DMS53 treated with DMSO at 0.1 percent for 48 hours (cell line): ENCODE measurements around the gene SENP1.
"Not testable (repeated sequence)": the region's sequence is repeated elsewhere in the genome, so short reads cannot be mapped to it uniquely, and the experiment has no call there.

Experiments used
- DNase-seq: peaks from one replicate; lab custom pipeline; 2025; ENCODE audit not compliant: unreplicated experiment; lab: John Stamatoyannopoulos, UW

The SENP1 gene

DNA sequence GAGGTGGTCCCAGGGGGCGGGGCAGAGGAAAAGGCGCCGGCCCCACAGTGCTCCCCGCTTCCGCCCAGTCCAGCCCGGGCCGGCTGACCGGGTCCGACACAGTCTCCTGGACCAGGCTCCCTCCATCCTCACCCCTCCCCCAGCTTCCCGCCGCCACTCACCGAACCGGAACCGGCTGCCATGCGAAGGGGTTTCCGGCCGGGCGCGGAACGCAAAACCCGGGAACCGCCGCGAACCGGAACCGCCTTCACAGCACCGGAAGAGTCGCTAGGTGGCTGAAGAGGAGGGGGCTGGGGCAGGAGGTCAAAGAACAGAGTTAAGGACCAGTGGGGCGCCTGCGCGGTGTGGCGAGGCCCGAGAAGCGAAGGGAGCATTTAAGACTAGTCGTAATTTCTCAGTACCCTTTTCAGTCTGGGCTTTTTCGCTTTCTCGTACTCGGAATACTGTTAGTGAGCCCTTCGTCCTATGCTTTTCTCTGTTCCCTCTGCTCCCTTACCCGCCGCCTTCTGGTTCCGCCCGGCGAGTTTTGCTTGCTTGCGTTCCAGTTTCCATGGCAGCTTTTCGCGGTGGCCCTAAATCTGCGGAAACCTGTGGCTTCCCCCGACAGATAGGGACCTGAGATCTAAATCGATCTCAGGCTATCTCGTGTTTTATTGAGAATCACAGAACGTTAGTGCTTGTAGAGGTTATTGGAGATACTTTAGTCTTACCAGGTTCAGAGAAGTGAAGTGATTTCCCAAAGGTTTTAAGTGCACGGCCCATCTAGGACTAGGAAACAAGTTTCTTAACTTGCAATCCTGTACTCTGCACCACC lies at the start of gene SENP1:
Gene SENP1 (minus strand): TSS at position 213 of the 814 bp plus-strand sequence. CDS start 4,607 bp downstream, outside the sequence.
- DNase-seq = peak; percentile 97

DNA sequence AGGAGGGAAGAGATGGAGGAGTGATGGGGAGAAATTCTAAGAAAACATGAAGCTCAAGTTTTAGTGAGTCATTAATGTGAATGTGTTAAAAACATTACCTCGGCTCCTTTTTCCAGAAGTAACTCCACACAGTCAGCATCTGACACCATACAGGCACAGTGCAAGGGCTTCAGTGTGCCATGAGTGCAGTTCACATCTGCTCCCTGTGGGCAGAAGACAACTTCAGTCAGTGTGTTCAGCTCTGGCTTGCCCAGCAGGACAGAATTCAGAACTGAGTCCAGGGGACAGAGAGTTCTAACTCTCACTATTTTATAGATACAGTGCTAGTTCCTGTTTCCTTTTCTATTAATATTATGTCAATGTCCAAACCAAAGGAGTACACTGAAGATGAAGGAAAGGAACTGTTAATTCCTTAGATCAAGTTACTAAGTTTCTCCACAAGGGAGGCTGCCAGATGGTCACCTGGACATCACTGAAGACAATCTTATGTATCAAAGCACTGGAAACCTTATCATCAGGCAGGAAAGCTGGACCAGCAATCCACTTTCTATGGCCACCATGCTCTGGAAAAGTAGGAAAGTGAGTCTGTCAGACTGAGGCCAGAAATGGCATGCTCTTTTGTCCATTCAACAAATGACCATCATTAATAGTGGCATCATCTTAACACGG lies 45.4 kb upstream of the SENP1 start:
- no peak for DNase-seq

DNA sequence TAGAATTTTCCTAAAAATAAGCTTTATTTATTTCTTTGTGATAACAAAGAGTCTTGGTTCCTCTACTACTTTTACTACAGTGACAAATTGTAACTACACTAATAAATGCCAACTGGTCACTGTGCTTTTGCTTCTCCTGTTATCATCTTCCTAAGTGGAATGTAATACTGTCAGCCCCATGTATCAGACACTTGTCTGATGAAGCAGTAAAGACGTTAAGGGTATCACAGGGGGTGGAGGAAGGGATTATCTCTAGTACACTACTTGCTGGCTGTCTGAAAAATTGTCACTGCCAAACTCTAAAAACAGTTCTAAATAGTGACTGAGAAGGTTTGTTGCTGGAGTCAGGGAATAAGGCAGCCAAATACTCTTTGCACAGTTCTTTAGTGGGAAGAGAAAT lies 40.1 kb upstream of the SENP1 start:
- no peak for DNase-seq

DNA sequence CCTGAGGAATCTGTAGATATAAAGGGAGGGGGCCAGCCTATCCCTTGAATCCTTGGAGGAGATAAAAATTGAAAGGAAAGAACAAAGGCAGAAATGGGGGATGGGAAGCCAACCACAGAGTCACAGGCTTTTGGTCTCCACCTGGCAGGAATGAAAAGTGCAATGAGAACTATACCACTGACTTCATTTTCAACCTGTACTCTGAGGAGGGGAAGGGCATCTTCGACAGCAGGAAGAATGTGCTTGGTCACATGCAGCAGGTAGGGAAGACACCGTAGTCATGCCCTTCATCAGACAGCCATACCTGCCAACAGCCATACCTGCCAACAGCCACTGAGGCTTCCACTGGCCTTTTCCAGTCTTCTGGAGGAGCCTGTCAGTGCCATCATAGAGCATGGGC lies 38.0 kb upstream of the SENP1 start:
- no peak for DNase-seq

DNA sequence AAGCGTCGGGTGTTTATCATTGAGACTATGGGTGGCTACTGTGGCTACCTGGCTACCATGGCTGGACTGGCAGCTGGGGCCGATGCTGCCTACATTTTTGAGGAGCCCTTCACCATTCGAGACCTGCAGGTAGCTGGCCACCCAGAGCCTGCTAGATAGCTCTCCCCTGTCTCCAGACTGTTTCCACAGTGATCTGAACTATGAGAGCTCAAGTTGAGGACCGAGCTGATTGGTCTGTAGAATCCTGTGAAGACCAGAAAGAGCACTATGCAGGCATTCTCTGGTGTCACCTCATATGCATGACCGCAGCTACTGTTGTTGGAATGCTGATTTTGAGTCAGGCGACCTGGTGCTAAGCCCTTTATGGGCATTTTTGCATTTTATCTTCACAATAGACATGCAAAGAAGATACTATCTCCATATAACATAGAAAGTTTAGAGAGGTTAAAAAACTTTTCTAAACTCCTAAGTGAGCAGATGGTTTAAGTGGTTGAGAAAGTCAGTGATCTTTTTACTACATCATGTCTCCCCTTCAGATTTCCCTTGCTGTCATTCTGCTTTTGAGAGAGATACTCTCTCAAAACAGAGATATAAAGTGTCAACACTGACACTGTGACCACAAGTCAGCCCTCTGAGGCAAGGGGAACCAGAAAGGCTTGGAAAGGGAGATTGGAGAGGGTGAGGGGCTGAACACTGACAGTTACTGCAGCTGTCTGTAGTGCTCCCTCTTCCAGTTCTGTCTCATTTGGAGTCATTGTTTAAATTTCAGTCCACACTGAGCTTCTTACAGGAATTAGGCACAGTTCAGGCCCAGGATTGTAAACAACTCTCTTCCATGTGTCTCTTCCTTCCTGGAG lies 37.2 kb upstream of the SENP1 start:
- DNase-seq = no peak

DNA sequence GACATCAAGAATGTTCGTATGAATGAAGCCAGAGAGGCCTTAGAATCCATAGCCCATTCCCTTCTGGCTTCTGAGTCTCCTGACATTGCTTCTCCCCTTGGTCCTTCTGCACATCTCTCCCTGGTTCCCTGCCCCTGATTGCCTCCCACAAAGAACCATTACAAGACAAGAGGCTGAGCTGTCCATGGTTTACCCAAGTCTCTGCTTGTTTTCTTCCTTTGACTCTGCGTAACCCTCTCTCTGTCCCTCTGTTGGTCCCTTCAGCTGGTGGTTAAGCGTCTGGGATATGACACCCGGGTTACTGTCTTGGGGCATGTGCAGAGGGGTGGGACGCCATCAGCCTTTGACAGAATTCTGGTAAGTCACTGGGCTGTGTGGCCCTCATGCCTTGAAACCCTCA lies 29.1 kb upstream of the SENP1 start:
- no peak for DNase-seq

DNA sequence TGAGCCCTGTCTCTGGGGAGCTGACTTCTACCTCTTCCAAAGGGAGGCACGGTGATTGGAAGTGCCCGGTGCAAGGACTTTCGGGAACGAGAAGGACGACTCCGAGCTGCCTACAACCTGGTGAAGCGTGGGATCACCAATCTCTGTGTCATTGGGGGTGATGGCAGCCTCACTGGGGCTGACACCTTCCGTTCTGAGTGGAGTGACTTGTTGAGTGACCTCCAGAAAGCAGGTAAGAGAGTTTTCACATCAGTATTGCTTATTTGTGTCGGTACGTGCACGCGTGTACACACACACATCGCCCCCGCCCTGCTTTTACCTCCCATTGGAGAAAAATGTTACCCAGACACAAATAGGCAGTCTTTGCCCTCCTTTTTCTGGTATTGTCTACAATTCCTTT lies 26.9 kb upstream of the SENP1 start:
- DNase-seq = no peak

DNA sequence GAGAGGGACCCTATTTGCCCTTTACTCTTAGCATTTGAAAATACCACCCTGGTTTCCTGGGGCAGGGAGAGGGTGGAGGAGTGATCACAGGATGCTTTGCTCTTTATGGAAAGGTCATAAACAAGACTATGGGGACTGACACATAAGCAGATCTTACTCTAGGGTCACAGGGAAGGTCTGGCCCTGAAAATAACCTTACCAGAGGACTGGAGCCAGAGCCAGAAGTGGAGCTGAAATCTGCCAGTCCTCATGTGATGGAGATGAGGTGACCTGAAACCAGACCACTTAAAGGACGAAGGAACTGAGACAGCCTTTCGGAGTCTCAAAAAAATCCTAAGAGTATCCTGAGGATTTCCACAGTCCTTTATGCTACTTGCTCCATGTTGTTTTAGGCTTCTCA lies 25.6 kb upstream of the SENP1 start:
- DNase-seq = no peak

DNA sequence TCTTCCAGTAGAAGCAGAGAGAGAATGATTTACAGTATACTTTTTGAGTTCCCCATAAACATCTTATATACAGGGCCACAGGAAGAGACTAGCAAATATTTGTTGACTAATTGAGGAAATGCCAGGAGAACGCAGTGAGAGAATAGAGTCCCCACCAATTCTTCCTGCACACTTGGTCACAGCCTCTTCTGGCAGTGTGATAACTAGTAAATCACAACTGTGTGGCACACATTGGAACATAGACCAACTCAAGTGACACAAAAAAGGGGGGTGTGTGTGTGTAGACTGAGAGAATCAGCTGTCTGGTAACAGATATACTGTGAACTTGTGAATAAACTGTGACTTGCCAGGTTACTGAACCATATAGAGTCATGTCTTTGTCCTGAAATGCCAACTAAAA lies 23.5 kb upstream of the SENP1 start:
- DNase-seq = no peak

DNA sequence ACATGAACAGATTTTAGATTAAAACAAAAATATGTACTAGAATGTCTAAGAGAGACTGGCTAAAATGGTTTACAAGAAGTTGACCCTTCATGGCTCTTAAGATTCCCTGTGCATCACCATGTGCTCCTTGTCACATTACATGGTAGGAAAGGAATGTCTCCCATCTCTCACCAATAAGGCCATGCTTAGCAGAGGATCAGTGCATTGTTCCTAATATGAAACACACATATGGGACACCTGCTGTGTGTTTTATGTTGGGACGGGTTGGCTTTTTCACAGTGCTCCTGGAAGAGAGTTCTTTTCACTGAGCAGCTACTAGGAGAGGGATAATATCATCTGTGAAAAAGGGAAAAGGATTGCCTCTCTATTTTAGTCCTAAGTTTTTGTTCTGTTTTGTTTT lies 22.9 kb upstream of the SENP1 start:
- no peak for DNase-seq

DNA sequence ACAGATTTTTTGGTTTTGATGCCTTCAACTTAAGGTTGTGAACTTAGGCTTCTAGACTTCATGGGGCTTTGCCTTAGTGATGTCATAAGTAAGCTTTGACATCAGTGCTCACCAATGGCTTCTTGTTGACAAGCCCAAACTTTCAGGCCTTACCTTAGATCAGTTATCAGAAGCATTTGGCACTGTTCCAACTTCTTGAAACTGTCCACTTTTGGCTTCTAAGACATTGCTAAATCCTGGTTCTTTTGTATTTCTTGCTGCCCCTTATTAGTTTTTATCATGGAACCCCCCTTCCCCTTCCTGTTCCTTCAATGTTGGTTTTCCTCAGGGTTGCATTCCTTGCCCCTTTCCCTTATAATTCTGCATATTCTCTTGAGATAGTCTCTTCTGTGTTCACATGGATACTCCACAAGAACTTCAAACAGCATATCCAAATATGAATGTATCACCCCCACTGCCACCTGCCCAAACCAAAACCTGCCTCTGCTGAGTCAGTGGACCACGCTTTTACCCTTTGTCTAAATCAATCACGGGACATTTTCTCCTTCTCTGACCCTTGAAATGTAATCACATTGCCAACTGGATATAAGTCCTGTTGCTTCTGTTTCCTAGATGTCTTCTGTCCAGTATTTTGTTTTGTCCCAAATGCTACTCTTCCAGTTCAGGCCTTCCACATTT lies 21.2 kb upstream of the SENP1 start:
- no peak for DNase-seq

DNA sequence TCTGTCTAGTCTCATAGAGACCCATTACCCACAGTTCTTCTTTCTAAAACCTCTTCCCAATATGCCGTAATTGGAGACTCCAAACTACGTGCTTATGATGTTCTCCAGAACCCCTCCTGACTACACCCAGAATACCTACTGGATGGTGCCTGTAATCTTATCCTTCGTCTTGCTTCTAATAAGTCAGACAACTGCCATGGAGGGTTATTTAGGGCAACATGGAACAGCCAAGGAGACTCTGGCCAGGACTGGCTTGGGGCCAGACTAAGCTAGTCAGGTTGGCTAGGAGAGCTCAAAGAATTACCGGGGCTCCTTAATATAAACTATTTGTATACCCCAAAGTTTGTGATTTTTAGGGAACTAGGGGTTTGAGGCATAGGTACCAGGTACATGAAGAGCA lies 20.1 kb upstream of the SENP1 start:
- DNase-seq = no peak

DNA sequence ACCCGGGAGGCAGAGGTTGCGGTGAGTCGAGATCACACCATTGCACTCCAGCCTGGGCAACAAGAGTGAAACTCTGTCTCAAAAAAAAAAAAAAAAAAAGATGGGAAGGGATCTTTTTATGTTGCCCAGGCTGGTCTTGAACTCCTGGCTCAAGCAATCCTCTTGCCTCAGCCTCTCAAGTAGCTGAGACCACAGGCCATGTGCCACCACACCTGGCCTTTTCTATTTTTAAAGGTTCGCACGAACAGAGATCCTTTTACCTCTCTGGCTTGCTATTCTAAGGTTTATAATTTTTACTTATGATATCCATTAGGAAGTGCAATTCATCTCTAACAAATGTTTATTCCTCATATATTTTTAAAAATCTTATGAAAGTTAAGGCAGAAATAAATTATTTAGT lies 19.7 kb upstream of the SENP1 start:
- DNase-seq = not testable (repeated sequence)

DNA sequence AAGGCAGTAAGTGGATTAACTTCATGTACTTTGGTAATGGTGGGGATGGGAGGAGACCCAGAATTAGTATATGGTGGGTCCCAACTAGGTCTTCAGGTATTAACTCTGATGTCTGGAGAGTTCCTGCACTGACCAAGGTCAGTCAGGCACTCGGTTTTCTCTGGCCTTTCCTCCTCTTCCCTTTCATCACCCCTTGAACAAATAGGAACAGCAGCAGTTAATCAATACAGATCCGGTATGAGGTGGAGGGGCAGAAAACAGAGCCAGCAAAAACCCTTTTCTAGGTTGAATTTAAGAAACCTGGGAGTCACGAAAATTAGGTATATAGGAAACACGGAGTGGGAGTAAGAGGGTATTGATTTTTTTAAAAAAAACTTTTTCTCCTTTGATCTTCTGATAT lies 17.3 kb upstream of the SENP1 start:
- no peak for DNase-seq

DNA sequence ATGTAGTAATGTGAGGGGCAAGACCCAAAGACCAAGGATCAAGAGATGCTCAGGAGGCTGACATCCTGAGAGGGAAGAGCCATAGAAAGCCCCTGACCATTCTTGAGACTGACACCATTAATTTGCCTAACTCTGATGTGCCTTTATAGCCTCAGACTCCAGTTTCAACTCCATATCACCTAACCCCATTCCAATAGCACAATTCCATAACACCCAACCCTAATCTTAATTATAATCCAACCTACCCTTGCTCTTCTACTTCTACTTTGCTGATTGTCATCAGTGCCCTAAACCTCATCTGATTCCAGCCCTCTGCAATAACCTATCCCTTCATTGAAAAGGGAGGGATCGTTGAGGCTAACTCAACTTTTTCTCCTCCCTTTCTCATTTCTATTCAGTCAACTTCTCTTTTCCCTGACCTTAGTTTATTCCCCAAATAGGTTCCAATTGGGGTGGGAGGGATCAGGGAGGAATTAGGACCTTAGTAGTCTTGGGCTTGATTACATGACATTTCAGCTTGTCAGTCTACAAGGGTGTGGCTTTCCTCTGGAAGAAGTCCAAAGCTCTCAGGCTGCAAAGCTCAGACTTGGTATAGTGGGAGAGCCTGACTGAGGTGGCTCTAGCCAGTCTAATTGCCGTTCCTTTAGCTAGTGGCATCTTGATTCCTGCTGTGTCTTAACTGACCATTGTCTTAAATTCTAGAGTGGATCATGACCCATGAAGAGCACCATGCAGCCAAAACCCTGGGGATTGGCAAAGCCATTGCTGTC lies 16.4 kb upstream of the SENP1 start:
- DNase-seq = no peak

DNA sequence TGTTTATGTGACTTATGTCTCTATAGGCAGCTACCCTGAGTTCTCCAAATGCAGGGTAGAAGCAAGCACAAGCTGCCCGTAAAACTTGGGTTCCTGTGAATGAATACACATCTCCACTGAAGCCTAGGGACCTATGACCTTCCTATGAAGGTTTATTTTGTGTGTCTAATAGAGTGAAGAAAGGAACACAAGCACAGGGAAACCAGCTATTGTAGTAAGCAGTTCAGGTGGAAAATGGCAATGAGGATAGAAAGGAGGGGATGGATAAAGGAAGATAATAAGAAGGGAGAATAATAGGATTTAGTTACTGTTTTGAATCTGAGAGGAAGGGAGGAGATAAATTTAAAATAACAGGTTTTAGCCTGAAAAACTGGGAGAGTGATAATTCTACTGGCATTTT lies 15.6 kb upstream of the SENP1 start:
- no peak for DNase-seq

DNA sequence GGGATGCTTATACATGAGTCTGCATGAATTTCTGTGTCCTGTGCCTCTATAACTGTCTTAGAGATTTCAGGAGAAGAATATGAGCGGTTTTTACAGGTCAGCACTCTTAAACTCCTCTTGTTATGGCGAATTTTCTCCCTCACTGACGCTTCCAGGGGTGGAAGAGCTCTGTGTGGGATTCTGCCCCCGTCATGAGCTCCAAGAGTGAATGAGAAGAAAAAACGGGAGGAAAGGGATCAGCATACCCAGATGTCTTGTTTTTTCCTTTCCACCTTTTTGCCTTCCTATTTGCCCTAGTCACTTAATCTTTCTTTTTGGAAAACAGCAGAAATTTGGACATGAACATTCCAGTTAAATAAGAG lies 13.9 kb upstream of the SENP1 start:
- no peak for DNase-seq

DNA sequence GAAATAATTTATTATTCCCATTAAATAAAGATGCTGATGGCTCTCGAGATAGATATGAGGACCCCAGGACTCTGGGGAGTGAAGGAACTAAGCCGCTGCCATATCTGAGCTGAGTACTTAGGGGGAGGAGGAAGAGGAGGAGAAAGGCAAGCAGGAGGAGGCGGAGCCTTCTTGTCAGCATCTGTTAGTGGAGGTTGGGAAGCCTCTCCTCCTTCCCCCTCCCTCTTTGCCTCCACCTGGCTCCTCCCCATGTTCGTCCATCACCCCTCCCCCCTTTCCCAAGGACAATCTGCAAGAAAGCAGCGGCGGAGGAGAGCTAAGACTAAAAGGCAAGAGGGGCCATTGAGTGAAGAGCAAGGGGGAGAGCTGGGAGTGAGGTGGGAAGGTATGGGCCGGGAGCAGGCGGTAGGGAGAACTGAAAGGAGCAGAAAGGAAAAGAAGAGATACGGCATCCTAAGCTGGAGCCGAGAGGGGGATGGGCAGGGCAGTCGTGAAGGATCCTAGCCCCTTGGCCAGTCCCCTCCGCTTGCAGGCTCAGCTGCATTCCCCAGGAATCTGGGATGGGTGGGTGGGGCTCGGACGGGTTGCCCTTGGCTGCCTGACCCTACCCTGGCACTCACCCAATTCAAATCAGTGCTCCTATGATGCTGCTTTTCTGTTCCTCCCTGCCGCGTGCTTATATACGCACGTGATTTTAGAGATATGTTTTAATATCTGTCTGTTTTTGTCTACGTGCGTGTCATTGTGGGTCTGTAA lies 13.4 kb upstream of the SENP1 start, which contains the start of gene PFKM:
Gene PFKM (plus strand): TSS at position 287 of the 756 bp plus-strand sequence. CDS start 3,411 bp downstream, outside the sequence.
- peak; percentile 93 for DNase-seq

DNA sequence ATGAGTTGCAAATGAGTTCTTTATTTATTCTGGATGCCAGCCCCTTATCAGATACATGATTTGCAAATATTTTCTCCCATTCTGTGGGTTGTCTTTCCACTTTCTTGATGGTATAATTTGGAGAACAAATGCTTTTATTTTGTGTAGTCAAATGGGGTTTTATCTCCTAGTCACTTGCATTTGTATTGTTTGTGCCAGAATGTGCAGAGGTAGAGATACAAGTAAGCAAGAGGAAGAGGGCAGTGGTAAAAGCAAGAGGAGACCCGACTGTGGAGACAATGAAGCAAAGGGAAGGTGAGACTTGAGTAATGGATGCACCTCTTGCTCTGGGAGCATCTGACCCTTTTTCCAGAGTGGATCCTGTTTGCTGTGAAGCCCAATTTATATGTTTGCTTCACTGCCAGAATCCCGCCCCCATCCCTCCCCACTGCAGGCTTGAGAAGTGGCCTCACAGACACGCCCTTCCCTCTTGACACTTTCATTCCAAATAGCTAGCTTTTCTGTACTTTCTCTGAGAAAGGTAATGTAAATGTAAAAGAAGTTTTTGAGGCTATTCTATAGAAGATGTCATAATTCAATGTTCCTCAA lies 12.5 kb upstream of the SENP1 start:
- peak; percentile 21 for DNase-seq
